PC-3 (cell line): ENCODE results near the gene CLDN8.

Experiments used
- EZH2 ChIP-seq: fragments of 300-600 bp; sonication (generic); IDR thresholded peaks from one replicate; pipeline ENCODE4 v1.6.1; 2017; ENCODE audit warnings: antibody characterized with exemption, mild to moderate bottlenecking, low read length; ENCODE audit not compliant: unreplicated experiment
- EZH2phosphoT487 ChIP-seq: fragments of 300-600 bp; sonication (generic); IDR thresholded peaks from 2 replicates; pipeline ENCODE4 v1.6.1; 2018; ENCODE audit warnings: mild to moderate bottlenecking, antibody characterized with exemption, low read length, borderline replicate concordance
- TF ChIP-seq, protein P1 (sequence below): fragments of 300-600 bp; sonication (generic); conservative IDR thresholded peaks from 2 replicates; pipeline ENCODE4 v1.5.1; 2017; ENCODE audit warnings: antibody characterized with exemption, low read depth, mild to moderate bottlenecking, low read length

DNA sequence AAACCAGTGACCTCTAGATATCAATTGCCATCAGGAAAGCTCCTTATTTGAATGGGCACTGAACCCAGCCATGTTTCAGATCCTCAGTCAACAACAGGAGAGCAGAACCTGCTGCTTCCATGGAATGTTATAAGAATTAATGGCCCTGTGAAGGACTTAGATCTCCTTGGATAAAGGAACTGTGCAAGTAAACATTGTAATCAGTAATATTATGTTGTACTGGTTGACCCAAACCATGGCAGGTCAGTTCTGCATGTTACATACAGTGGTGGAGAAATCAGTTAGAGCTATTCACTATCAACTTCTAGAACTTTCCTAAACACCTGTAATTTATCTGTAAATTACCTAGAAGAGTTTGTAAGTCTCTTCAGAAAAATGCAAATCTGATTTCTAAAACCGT is 11.2 kb upstream of the CLDN8 start:
- TF ChIP-seq, protein P1, sequence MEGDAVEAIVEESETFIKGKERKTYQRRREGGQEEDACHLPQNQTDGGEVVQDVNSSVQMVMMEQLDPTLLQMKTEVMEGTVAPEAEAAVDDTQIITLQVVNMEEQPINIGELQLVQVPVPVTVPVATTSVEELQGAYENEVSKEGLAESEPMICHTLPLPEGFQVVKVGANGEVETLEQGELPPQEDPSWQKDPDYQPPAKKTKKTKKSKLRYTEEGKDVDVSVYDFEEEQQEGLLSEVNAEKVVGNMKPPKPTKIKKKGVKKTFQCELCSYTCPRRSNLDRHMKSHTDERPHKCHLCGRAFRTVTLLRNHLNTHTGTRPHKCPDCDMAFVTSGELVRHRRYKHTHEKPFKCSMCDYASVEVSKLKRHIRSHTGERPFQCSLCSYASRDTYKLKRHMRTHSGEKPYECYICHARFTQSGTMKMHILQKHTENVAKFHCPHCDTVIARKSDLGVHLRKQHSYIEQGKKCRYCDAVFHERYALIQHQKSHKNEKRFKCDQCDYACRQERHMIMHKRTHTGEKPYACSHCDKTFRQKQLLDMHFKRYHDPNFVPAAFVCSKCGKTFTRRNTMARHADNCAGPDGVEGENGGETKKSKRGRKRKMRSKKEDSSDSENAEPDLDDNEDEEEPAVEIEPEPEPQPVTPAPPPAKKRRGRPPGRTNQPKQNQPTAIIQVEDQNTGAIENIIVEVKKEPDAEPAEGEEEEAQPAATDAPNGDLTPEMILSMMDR: no peak
- TF ChIP-seq EZH2 (no peak), EZH2phosphoT487 (no peak)
